SK-N-SH treated with all-trans-retinoic acid at 6 μM for 48 hours (cell line): ENCODE results near the gene MMP17.

Experiments used
- ATAC-seq: fragments of 200-7000 bp; cut with Tn5 transposase; 3 replicates; pipeline ENCODE4 v1.9.1; 2020; ENCODE audit warnings: mild to moderate bottlenecking, moderate library complexity
- ARNTL ChIP-seq: fragments of 450-650 bp; formaldehyde crosslinking; IDR thresholded peaks from 2 replicates; pipeline ENCODE4 v1.5.0; 2020; ENCODE audit warnings: low read depth, mild to moderate bottlenecking, moderate library complexity, borderline replicate concordance
- BACH2 ChIP-seq: fragments of 250-450 bp; sonication (Bioruptor Pico); IDR thresholded peaks from 2 replicates; pipeline ENCODE4 v1.9.0; 2021; ENCODE audit warnings: mild to moderate bottlenecking, borderline replicate concordance
- CSDC2 ChIP-seq: fragments of 250-450 bp; sonication (Bioruptor Pico); IDR thresholded peaks from 2 replicates; pipeline ENCODE4 v1.5.0; 2020; ENCODE audit warnings: mild to moderate bottlenecking, moderate library complexity
- ESRRG ChIP-seq: fragments of 250-450 bp; sonication (Bioruptor Pico); IDR thresholded peaks from 2 replicates; pipeline ENCODE4 v1.6.1; 2021; ENCODE audit warnings: mild to moderate bottlenecking
- ISL1 ChIP-seq: fragments of 250-450 bp; sonication (Bioruptor Pico); IDR thresholded peaks from 2 replicates; pipeline ENCODE4 v2.1.2; 2022; ENCODE audit warnings: mild to moderate bottlenecking, moderate library complexity
- OSR1 ChIP-seq: fragments of 250-450 bp; sonication (Bioruptor Pico); IDR thresholded peaks from 2 replicates; pipeline ENCODE4 v1.8.0; 2022; ENCODE audit warnings: moderate library complexity, mild to moderate bottlenecking, inconsistent platforms
- PPARA ChIP-seq: fragments of 250-450 bp; sonication (Bioruptor Pico); IDR thresholded peaks from 2 replicates; pipeline ENCODE4 v1.5.0; 2020; ENCODE audit warnings: mild to moderate bottlenecking, borderline replicate concordance
- RARB ChIP-seq: fragments of 250-450 bp; sonication (Bioruptor Pico); IDR thresholded peaks from 2 replicates; pipeline ENCODE4 v1.8.0; 2021; ENCODE audit warnings: mild to moderate bottlenecking, moderate library complexity
- SNAI2 ChIP-seq: fragments of 250-450 bp; sonication (Bioruptor Pico); IDR thresholded peaks from 2 replicates; pipeline ENCODE4 v1.5.0; 2020; ENCODE audit warnings: mild to moderate bottlenecking, moderate library complexity
- TCF4 ChIP-seq: fragments of 250-450 bp; sonication (Bioruptor Pico); IDR thresholded peaks from 2 replicates; pipeline ENCODE4 v1.8.0; 2021; ENCODE audit warnings: mild to moderate bottlenecking, moderate library complexity, borderline replicate concordance
- TOX ChIP-seq: fragments of 250-450 bp; sonication (Bioruptor Pico); IDR thresholded peaks from 2 replicates; pipeline ENCODE4 v1.8.0; 2021; ENCODE audit warnings: mild to moderate bottlenecking, moderate library complexity, borderline replicate concordance
- ZFP3 ChIP-seq: fragments of 250-450 bp; sonication (Bioruptor Pico); IDR thresholded peaks from 2 replicates; pipeline ENCODE4 v1.5.0; 2020; ENCODE audit warnings: mild to moderate bottlenecking, moderate library complexity
- ZNF565 ChIP-seq: fragments of 450-650 bp; formaldehyde crosslinking; conservative IDR thresholded peaks from 2 replicates; pipeline ENCODE4 v1.5.0; 2020; ENCODE audit warnings: low read depth, mild to moderate bottlenecking, moderate library complexity
- ZNF8 ChIP-seq: fragments of 450-650 bp; formaldehyde crosslinking; IDR thresholded peaks from 2 replicates; pipeline ENCODE4 v1.5.0; 2020; ENCODE audit warnings: mild to moderate bottlenecking, moderate library complexity
- TF ChIP-seq, protein P1 (sequence below): fragments of 250-450 bp; sonication (Bioruptor Pico); IDR thresholded peaks from 2 replicates; pipeline ENCODE4 v1.5.0; 2020; ENCODE audit warnings: mild to moderate bottlenecking, moderate library complexity
- TF ChIP-seq, protein P2 (sequence below): fragments of 250-450 bp; sonication (Bioruptor Pico); IDR thresholded peaks from 2 replicates; pipeline ENCODE4 v1.5.1; 2020; ENCODE audit warnings: low read depth, mild to moderate bottlenecking, moderate library complexity
- TF ChIP-seq, protein P3 (sequence below): fragments of 250-450 bp; sonication (Bioruptor Pico); IDR thresholded peaks from 2 replicates; pipeline ENCODE4 v1.8.0; 2021; ENCODE audit warnings: low read depth, mild to moderate bottlenecking, moderate library complexity, borderline replicate concordance
- TF ChIP-seq, protein P4 (sequence below): fragments of 250-450 bp; sonication (Bioruptor Pico); IDR thresholded peaks from 2 replicates; pipeline ENCODE4 v1.8.0; 2020; ENCODE audit warnings: mild to moderate bottlenecking, moderate library complexity, borderline replicate concordance
- TF ChIP-seq, protein P5 (sequence below): fragments of 250-450 bp; sonication (Bioruptor Pico); IDR thresholded peaks from 2 replicates; pipeline ENCODE4 v1.5.1; 2021; ENCODE audit warnings: mild to moderate bottlenecking, moderate library complexity

MMP17 gene

DNA sequence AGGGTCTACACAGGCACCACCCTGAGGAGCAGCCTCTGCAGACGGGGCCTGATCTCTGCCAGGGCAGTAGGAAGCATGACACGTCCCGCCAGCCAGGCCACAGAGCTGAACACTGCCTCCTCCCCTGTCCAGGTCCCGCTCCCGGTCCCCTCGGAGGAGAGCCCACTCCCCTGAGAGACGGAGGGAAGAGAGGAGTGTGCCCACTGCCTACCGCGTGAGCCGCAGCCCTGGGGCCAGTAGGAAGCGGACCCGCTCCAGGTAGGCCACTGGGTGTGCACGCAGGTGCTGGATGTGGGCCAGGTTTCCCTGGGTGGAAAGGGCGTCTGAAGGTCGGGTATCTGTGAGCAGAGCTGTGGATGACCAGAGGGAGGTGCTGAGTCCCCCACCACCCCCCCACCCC is 41.9 kb upstream of the MMP17 start:
- no peak for ATAC-seq
- TF ChIP-seq, protein P1, sequence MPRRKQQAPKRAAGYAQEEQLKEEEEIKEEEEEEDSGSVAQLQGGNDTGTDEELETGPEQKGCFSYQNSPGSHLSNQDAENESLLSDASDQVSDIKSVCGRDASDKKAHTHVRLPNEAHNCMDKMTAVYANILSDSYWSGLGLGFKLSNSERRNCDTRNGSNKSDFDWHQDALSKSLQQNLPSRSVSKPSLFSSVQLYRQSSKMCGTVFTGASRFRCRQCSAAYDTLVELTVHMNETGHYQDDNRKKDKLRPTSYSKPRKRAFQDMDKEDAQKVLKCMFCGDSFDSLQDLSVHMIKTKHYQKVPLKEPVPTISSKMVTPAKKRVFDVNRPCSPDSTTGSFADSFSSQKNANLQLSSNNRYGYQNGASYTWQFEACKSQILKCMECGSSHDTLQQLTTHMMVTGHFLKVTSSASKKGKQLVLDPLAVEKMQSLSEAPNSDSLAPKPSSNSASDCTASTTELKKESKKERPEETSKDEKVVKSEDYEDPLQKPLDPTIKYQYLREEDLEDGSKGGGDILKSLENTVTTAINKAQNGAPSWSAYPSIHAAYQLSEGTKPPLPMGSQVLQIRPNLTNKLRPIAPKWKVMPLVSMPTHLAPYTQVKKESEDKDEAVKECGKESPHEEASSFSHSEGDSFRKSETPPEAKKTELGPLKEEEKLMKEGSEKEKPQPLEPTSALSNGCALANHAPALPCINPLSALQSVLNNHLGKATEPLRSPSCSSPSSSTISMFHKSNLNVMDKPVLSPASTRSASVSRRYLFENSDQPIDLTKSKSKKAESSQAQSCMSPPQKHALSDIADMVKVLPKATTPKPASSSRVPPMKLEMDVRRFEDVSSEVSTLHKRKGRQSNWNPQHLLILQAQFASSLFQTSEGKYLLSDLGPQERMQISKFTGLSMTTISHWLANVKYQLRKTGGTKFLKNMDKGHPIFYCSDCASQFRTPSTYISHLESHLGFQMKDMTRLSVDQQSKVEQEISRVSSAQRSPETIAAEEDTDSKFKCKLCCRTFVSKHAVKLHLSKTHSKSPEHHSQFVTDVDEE (CRISPR knock-in tag) = no peak
- TF ChIP-seq ARNTL (CRISPR knock-in tag) = no peak
- TF ChIP-seq CSDC2 (CRISPR knock-in tag) = no peak
- no peak for TF ChIP-seq RARB
- no peak for TF ChIP-seq ZNF565 (CRISPR knock-in tag)
- TF ChIP-seq TCF4 (CRISPR knock-in tag) = no peak
- TF ChIP-seq, all 23 proteins: peak for 0

DNA sequence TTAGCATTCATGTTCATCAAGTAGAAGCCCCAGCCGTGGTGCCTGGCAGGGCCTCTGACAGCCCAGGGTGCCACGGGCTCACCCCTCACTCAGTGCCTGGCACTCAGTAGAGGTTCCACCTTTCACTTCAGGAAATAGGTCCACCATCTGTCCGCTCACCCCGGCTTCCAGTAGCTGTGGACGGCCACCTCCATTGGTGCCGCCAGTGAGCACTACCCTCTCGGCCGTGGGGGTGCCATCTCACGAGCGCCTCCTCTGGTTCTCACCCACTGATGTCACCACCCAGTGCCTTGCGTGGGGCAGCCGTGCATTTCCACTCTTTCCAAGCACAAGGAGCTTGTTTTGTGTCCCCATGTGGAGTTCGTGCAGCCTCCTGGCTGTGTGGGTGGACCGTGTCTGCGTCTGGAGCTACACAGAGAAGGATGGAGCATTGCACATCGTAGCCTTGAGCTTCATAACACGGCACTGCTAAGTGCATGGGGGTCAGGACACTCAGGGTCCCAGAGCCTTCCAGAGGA is 41.0 kb upstream of the MMP17 start:
- no peak for ATAC-seq
- TF ChIP-seq, protein P2, sequence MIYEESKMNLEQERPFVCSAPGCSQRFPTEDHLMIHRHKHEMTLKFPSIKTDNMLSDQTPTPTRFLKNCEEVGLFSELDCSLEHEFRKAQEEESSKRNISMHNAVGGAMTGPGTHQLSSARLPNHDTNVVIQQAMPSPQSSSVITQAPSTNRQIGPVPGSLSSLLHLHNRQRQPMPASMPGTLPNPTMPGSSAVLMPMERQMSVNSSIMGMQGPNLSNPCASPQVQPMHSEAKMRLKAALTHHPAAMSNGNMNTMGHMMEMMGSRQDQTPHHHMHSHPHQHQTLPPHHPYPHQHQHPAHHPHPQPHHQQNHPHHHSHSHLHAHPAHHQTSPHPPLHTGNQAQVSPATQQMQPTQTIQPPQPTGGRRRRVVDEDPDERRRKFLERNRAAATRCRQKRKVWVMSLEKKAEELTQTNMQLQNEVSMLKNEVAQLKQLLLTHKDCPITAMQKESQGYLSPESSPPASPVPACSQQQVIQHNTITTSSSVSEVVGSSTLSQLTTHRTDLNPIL = no peak
- TF ChIP-seq TCF4 (CRISPR knock-in tag) = no peak
- TF ChIP-seq, all 23 proteins: peak for 0

DNA sequence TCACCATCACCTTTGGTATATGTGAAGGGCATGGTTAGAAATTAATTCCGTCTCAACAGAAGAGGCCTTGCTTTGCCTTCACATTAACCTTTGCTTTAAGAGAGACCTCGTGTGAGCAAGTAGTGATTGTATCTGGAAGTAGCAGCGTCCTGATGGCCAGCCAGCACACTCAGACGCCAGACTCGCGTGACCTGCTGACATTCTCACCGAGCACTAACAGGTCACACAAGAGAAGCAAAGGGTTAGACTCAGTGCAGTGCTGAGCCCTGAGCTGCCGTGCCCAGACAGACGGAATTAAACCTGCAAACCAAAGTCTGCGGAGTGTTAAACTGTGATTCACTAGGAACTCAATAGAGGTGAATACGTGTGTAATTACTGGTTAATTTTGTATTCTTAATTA is 40.1 kb upstream of the MMP17 start:
- ATAC-seq = no peak
- TF ChIP-seq CSDC2 (CRISPR knock-in tag) (no peak), TOX (no peak), BACH2 (CRISPR knock-in tag) (no peak), ZNF8 (CRISPR knock-in tag) (no peak), OSR1 (CRISPR knock-in tag) (no peak), PPARA (CRISPR knock-in tag) (no peak), ZNF565 (CRISPR knock-in tag) (no peak), ESRRG (CRISPR knock-in tag) (no peak), RARB (no peak), SNAI2 (CRISPR knock-in tag) (no peak), ARNTL (CRISPR knock-in tag) (no peak)
- TF ChIP-seq, protein P3, sequence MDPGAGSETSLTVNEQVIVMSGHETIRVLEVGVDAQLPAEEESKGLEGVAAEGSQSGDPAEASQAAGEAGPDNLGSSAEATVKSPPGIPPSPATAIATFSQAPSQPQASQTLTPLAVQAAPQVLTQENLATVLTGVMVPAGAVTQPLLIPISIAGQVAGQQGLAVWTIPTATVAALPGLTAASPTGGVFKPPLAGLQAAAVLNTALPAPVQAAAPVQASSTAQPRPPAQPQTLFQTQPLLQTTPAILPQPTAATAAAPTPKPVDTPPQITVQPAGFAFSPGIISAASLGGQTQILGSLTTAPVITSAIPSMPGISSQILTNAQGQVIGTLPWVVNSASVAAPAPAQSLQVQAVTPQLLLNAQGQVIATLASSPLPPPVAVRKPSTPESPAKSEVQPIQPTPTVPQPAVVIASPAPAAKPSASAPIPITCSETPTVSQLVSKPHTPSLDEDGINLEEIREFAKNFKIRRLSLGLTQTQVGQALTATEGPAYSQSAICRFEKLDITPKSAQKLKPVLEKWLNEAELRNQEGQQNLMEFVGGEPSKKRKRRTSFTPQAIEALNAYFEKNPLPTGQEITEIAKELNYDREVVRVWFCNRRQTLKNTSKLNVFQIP (CRISPR knock-in tag) = no peak
- TF ChIP-seq, protein P4, sequence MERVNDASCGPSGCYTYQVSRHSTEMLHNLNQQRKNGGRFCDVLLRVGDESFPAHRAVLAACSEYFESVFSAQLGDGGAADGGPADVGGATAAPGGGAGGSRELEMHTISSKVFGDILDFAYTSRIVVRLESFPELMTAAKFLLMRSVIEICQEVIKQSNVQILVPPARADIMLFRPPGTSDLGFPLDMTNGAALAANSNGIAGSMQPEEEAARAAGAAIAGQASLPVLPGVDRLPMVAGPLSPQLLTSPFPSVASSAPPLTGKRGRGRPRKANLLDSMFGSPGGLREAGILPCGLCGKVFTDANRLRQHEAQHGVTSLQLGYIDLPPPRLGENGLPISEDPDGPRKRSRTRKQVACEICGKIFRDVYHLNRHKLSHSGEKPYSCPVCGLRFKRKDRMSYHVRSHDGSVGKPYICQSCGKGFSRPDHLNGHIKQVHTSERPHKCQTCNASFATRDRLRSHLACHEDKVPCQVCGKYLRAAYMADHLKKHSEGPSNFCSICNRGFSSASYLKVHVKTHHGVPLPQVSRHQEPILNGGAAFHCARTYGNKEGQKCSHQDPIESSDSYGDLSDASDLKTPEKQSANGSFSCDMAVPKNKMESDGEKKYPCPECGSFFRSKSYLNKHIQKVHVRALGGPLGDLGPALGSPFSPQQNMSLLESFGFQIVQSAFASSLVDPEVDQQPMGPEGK (CRISPR knock-in tag) = no peak
- TF ChIP-seq, all 23 proteins: peak for 0

DNA sequence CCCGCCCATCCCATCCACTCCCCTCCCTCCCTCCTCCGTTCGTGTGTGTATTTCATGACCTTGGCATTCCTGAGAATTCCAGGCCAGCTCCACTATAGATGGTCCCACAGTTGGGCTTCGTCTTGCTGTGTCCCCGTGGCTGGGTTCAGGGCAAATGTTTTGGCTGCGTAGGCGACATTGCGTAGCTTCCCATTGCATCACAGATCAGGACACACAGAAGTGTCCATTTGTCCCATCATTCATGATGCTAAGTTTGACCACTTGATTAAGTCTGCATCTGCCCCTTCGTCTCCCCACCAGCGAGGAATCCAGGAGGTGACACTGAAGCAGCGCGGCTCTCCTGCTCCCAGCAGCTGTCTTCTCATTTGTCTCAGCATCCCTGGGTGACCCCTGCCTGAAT is 38.6 kb upstream of the MMP17 start:
- no peak for ATAC-seq
- TF ChIP-seq ISL1 = no peak
- TF ChIP-seq SNAI2 (CRISPR knock-in tag) = no peak
- no peak for TF ChIP-seq ESRRG (CRISPR knock-in tag)
- no peak for TF ChIP-seq ZNF565 (CRISPR knock-in tag)
- TF ChIP-seq, protein P4 (CRISPR knock-in tag) = no peak
- no peak for TF ChIP-seq BACH2 (CRISPR knock-in tag)
- no peak for TF ChIP-seq ZFP3 (CRISPR knock-in tag)
- TF ChIP-seq ZNF8 (CRISPR knock-in tag) = no peak
- no peak for TF ChIP-seq RARB
- TF ChIP-seq, protein P2 = no peak
- TF ChIP-seq, protein P5, sequence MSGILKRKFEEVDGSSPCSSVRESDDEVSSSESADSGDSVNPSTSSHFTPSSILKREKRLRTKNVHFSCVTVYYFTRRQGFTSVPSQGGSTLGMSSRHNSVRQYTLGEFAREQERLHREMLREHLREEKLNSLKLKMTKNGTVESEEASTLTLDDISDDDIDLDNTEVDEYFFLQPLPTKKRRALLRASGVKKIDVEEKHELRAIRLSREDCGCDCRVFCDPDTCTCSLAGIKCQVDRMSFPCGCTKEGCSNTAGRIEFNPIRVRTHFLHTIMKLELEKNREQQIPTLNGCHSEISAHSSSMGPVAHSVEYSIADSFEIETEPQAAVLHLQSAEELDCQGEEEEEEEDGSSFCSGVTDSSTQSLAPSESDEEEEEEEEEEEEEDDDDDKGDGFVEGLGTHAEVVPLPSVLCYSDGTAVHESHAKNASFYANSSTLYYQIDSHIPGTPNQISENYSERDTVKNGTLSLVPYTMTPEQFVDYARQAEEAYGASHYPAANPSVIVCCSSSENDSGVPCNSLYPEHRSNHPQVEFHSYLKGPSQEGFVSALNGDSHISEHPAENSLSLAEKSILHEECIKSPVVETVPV (CRISPR knock-in tag) = no peak
- TF ChIP-seq ARNTL (CRISPR knock-in tag) = no peak
- TF ChIP-seq PPARA (CRISPR knock-in tag) = no peak
- TF ChIP-seq OSR1 (CRISPR knock-in tag) = no peak
- no peak for TF ChIP-seq CSDC2 (CRISPR knock-in tag)
